H7 (cell line): Measurements from ENCODE around the gene WFDC2. TPM values are rescaled to one million over a fixed set of nuclear protein-coding genes. Genes with fewer than 3 reads are reported as not detected.
A peak's percentile ranks its signal among the peaks of the same experiment; 100 is the strongest.
"Not testable (repeated sequence)": the region's sequence is repeated elsewhere in the genome, so short reads cannot be mapped to it uniquely, and the experiment has no call there.

Source experiments
- DNase-seq: peaks from one replicate; pipeline ENCODE4 v3.0.0; 2012
- H3K27me3 ChIP-seq: 2 replicates; pipeline ENCODE4 v1.6.0; 2011; ENCODE audit warnings: mild to moderate bottlenecking, low read length; ENCODE audit not compliant: control insufficient read depth, insufficient read depth
- H3K36me3 ChIP-seq: replicated peaks from 2 replicates; pipeline ENCODE4 v1.5.1; 2011; ENCODE audit warnings: low read length; ENCODE audit not compliant: control insufficient read depth, insufficient read depth
- H3K4me3 ChIP-seq: 2 replicates; pipeline ENCODE4 v1.5.1; 2011; ENCODE audit warnings: low read depth, mild to moderate bottlenecking, control low read depth, low read length, moderate library complexity; ENCODE audit not compliant: insufficient read depth
- total RNA-seq: library from RNA; depleted of rRNA; stranded (reverse); fragments of >200 nt; shearing (Covaris generic); gene quantifications from 2 replicates; pipeline ENCODE4 v1.2.3, GENCODE V29; 2014

The WFDC2 gene
- total RNA-seq, 1 experiment from 2014 or later: 16.5 TPM

GRCh38 chr20:45465491-45466266 lies 3.9 kb upstream of the WFDC2 start:
- no peak for DNase-seq
- Histone ChIP-seq H3K4me3 (no peak overlapping the region), H3K36me3 (no peaks in the 10 kb centered on the region), H3K27me3 (peaks cover 21% of the 10 kb centered on the region)

GRCh38 chr20:45467172-45467571 lies 2.4 kb upstream of the WFDC2 start:
- no peak for DNase-seq
- Histone ChIP-seq H3K27me3 (peaks cover 30% of the 10 kb centered on the region), H3K4me3 (no peak overlapping the region), H3K36me3 (no peaks in the 10 kb centered on the region)

DNA sequence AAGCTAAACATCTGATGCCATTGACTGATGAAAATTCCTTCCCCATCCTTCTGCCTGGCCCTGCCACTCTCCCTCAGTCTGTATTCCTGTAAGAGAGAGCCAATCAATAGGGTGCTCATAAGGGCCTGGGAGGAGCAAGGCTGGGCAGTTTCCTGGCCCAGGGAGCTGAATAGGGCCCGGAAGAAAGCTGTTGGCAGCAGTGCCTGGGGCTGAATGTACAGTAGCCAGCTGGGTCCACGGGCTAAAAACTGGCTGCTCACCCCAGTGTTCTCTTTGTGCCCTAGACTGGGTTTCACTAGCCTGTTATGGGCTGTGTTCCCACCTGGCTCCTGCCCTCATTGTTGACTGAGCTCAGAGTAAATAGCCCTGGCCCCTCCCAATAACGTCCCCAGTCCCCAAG lies 1.7 kb upstream of the WFDC2 start:
- no peaks in the 10 kb centered on the region for H3K36me3 ChIP-seq
- H3K27me3 ChIP-seq: peaks cover 30% of the 10 kb centered on the region
- H3K4me3 ChIP-seq: no peak overlapping the region
- no peak for DNase-seq

DNA sequence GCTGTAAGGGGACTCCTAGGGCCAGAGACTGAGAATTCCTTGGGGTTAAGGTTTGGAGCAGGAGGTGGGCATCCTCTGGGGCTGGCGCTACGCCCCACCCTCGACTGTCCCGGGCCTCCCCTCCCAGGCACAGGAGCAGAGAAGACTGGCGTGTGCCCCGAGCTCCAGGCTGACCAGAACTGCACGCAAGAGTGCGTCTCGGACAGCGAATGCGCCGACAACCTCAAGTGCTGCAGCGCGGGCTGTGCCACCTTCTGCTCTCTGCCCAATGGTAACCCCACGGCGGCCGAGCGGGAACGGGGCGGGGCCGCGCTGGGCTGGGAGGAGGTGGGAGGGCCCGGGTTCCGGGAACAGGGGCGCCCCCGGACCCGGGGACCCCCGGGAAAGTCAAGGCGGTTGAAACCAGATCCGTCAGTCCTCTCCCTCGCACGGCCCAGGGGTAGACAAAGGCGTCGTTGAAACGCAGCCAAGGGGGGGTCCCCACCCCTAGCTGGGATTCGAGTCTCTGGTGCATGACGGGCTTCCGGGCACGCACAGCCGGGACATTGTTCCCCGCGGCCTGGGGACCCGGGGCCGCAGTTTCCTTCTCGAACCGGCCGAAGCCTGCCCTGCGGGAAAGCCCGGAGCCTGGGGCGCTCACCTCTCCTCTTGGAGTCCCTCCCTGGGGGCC lies 844 bp downstream of the WFDC2 start:
- Histone ChIP-seq H3K4me3 (peak overlapping the region; percentile 65), H3K27me3 (peaks cover 30% of the 10 kb centered on the region), H3K36me3 (no peaks in the 10 kb centered on the region)
- DNase-seq: peak; percentile 81

GRCh38 chr20:45470937-45471336 lies 1.4 kb downstream of the WFDC2 start:
- peak; percentile 37 for DNase-seq
- Histone ChIP-seq H3K4me3 (peak overlapping the region; percentile 65), H3K27me3 (peaks cover 30% of the 10 kb centered on the region), H3K36me3 (no peaks in the 10 kb centered on the region)

GRCh38 chr20:45472286-45472685 lies 2.7 kb downstream of the WFDC2 start:
- not testable (repeated sequence) for H3K4me3 ChIP-seq, H3K36me3 ChIP-seq, DNase-seq
- peaks cover 30% of the 10 kb centered on the region for H3K27me3 ChIP-seq

DNA sequence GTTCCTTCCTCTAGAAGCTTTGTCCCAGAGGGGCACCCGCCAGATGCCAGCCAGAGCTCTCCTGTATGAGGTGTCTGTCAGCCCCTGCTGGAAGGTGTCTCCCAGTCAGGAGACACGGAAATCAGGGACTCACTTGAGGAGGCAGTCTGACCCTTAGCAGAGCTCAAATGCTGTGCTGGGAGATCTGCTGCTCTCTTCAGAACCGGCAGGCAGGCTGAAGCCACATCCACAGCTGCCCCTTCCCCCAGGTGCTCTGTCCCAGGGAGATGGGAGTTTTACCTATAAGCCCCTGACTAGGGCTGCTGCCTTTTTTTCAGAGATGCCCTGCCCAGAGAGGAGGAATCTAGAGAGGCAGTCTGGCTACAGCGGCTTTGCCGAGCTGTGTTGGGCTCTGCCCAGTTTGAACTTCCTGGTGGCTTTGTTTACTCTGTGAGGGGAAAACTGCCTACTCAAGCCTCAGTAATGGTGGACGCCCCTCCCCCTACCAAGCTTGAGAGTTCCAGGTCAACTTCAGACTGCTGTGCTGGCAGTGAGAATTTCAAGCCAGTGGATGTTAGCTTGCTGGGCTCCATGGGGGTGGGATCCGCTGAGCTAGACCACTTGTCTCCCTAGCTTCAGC lies 8.1 kb downstream of the WFDC2 start:
- not testable (repeated sequence) for DNase-seq, H3K36me3 ChIP-seq, H3K27me3 ChIP-seq, H3K4me3 ChIP-seq

- Histone ChIP-seq H3K4me3 (no peak overlapping the region), H3K36me3 (no peaks in the 10 kb centered on the region; the same call in none of the 2 replicates), H3K27me3 (no peaks in the 10 kb centered on the region)
- no peak for DNase-seq
Observed at GRCh38 chr20:45479822-45480221, 10.3 kb downstream of the WFDC2 start.

- Histone ChIP-seq H3K4me3 (no peak overlapping the region), H3K36me3 (no peaks in the 10 kb centered on the region; the same call in none of the 2 replicates), H3K27me3 (no peaks in the 10 kb centered on the region)
- peak; percentile 30 for DNase-seq
Observed at GRCh38 chr20:45484676-45485075, 15.1 kb downstream of the WFDC2 start.

GRCh38 chr20:45485388-45485787 lies 15.8 kb downstream of the WFDC2 start:
- no peaks in the 10 kb centered on the region; the same call in 1 of the 2 replicates for H3K36me3 ChIP-seq
- H3K27me3 ChIP-seq: no peaks in the 10 kb centered on the region
- no peak for DNase-seq
- H3K4me3 ChIP-seq: no peak overlapping the region

GRCh38 chr20:45487231-45487635 lies 17.7 kb downstream of the WFDC2 start:
- Histone ChIP-seq H3K4me3 (peak overlapping the region; percentile 13; the same call in 1 of the 2 replicates), H3K27me3 (no peaks in the 10 kb centered on the region), H3K36me3 (no peaks in the 10 kb centered on the region)
- DNase-seq: peak; percentile 88

- H3K36me3 ChIP-seq: no peaks in the 10 kb centered on the region
- DNase-seq: no peak
- no peaks in the 10 kb centered on the region for H3K27me3 ChIP-seq
- no peak overlapping the region for H3K4me3 ChIP-seq
Observed at GRCh38 chr20:45489083-45489531, 19.6 kb downstream of the WFDC2 start.

- no peak for DNase-seq
- H3K36me3 ChIP-seq: no peaks in the 10 kb centered on the region
- no peaks in the 10 kb centered on the region for H3K27me3 ChIP-seq
- no peak overlapping the region for H3K4me3 ChIP-seq
Observed at GRCh38 chr20:45495501-45495941, 26.0 kb downstream of the WFDC2 start.

- Histone ChIP-seq H3K36me3 (no peaks in the 10 kb centered on the region), H3K27me3 (no peaks in the 10 kb centered on the region), H3K4me3 (no peak overlapping the region)
Observed at GRCh38 chr20:45496166-45496565, 26.6 kb downstream of the WFDC2 start.

More at GRCh38 chr20:45496166-45496565, 26.6 kb downstream of the WFDC2 start:
- no peak for DNase-seq
